Myocyte (in vitro differentiated cells): ENCODE results near the gene AMELY. TPM values are rescaled to one million over a fixed set of nuclear protein-coding genes. Genes with fewer than 3 reads are reported as not detected.
"Not testable (repeated sequence)": the region's sequence is repeated elsewhere in the genome, so short reads cannot be mapped to it uniquely, and the experiment has no call there.

ENCODE experiments used
- DNase-seq: peaks from one replicate; pipeline ENCODE4 v3.0.0-alpha.2; 2012; ENCODE audit warnings: low read depth
- polyA plus RNA-seq: library from polyadenylated mRNA; unstranded; fragments of >200 nt; gene quantifications from one replicate; pipeline ENCODE4 v1.2.1, GENCODE V29; 2012; ENCODE audit warnings: missing spikeins
- total RNA-seq: library from RNA; depleted of rRNA; stranded (reverse); fragments of >200 nt; gene quantifications from 2 replicates; pipeline ENCODE4 v1.2.3, GENCODE V29; 2014

AMELY gene, protein sequence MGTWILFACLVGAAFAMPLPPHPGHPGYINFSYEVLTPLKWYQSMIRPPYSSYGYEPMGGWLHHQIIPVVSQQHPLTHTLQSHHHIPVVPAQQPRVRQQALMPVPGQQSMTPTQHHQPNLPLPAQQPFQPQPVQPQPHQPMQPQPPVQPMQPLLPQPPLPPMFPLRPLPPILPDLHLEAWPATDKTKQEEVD
- not detected in 2 replicates for total RNA-seq
- not detected for polyA plus RNA-seq

DNA sequence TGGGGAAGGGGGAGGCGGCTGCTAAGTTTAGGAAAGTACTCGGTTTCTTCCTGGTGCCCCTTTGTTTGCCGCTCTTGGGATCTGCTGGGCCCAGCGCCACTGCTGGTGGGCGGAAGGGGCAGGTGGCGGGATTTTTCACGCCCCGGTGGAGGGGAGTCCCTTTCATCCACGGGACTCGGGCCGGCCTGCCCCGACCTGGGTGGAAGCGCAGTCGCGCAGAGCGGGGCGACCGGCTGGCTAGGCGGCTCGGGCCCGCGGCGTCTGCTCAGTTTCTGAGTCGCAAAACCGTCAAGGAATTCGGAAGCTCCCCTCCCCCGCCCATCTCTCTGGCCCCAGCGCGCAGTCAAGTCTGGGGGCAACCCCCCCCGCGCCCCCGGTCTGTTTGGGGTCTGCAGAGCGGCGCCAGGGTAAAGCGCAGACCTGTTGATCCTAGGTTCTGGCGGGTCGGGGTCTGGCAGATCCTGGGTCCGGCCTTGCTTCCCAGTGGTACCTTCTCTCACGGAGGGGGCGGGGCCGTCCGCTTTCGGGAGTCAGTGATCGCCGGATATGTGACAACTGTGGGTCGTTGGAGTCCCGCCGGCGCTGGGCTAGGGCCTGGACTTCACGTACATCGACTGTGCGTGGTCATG, at the start of gene AMELY:
Gene AMELY, minus strand, starts transcription at position 500 of the 629 bp plus-strand sequence. CDS start 39,144 bp downstream, outside the sequence.
- no peak for DNase-seq

DNA sequence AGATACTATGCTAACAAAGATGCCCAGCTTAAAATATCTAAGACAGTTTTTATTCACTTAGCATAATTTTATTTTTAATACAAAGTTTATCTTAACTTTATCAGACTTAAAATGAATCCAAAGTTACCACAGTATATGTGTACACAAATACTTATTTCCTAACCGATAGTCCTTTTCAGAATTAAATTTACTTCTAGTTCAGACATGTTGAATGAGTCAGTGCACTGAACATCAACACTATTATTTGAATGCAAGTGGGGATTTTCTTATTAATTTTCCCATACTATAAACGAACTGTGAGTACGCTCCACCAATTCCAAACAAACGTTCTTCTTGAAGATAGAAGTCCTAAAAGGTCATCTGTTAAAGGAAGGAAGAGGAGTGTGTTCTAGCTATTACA, 38.4 kb upstream of the AMELY start:
- no peak for DNase-seq

DNA sequence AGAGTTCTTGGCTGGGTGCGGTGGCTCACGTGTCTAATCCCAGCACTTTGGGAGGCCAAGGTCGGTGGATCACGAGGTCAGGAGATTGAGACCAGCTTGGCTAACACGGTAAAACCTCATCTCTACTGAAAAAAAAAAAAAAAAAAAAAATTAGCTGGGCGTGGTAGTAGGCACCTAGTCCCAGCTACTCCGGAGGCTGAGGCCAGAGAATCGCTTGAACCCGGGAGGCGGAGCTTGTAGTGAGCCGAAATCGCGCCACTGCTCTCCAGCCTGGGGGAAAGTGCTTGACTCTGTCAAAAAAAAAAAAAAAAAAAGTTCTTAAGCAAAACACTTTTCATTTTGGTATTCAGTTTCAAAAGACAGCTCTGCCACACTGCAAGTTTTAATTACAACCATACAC, 36.8 kb upstream of the AMELY start:
- no peak for DNase-seq

DNA sequence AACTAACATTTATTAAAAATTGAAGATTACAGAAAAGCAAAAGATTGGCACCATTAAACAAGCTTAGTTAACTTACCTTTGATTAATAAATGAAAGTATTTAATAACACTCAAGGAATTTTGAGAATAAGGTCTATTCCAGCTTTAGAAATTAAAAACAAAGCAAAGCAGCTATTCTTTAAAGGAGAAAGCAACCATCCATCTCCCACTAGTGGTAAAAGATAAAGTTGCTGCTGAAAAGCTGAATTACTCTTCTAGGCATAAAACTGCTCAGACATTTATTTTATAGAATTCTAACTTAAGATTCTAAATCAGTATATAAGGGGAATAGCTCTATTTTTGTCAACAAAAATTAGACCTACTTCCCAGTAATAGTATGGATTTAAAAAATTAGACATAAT, 36.1 kb upstream of the AMELY start:
- no peak for DNase-seq

DNA sequence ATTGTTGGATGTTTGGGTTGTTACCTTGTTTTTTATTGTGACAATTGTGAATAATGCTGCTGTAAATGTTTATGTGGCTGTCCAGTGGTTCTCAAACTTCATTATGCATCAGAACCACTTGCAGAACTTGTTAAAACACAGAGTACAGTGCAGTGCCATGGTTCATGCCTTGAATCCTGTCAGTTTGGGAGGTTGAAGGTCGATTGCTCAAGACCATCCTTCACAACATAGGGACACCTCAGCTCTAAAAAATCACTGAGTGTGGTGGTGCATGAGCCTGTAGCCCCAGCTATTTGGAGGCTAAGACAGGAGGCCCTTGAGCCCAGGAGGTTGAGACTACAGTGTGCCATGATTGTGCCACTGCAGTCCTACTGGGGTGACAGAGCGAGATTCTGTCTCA, 23.9 kb upstream of the AMELY start:
- DNase-seq, result no peak

DNA sequence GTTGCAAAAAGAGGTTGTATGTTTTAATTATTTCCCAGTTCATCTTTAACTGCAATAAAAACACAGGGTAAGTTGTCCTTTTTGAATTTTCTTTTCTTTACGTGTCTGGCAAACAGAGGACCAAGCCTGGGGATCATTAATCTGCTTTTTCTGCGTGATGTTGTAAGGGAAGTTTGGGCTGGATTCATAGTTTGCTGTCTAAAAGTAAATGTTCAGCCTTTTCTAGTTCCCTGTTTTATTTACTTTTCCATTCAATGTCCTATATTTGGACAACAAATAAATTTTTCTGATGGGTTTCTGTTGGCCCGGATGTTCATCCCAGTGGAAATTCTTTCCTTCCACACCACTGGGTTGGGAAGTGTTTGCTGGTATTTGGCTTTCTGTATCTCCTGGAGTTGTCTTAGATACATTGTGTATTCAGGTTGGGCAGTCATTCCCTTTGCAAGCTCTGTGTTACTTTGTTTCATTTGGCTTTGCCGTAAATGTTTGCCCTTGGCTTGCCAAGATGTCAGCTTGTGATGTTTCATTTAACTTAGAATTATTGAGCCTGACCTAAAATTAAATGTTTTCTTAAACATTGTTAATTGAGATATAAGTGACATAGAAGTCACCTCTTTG, 20.3 kb upstream of the AMELY start:
- no peak for DNase-seq

DNA sequence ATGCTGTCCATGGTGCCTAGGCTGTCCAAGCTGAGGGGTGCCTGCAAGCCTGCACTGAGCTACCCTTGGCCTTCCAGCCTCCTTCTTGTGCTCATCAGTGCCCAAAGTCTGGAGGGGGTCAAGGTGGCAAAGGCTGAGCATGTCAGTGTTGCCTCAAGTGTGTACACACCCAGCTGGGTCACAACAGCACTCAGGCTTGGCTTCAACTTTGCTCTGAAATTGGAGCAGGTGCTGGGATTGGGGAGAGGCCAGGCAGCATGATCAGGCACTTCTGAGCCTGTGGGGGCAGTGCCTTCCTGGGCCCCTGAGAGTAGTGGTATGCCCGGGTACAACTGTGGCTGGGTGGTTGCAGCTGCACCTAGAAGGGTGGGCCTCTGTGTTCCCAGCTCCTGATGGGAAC, 17.7 kb upstream of the AMELY start:
- no peak for DNase-seq

DNA sequence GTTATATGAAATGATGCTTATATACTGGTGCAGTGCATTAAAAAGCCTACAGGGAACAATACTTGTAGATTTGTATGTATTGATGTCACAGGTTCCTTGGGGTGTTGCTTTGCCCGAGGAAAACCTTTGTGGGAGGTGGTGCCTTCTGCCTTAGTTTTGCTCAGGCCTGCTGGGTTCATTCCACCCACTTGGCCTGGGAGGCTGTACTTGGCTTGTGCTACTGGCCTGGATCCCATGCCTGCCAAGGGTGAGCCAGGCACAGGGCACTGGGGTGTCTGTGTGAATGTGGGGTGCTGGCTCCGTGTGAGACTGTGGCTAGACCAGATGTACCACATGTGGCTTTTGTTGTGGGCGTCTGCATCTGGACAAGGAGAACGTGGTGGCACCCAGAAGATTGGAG, 16.7 kb upstream of the AMELY start:
- DNase-seq, result no peak

DNA sequence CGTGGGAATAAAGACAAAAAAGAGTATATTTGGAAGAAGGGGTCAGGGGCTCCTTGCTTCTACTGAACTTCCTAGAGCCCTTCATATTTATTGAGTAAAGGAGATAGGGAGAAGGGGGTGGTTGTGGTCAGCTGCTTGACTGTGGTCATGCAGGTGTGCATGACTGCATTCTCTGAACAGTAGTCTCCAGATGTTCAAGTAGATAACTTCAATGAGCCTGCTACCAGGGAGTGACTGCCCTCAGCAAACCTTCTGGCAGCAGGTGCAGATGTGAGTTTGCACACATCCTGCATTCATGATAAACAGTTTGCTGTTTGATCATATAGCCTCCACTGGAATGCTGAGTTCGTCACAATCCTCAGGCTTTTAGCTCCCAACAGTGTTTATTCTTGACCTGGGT, 9.5 kb upstream of the AMELY start:
- no peak for DNase-seq

DNA sequence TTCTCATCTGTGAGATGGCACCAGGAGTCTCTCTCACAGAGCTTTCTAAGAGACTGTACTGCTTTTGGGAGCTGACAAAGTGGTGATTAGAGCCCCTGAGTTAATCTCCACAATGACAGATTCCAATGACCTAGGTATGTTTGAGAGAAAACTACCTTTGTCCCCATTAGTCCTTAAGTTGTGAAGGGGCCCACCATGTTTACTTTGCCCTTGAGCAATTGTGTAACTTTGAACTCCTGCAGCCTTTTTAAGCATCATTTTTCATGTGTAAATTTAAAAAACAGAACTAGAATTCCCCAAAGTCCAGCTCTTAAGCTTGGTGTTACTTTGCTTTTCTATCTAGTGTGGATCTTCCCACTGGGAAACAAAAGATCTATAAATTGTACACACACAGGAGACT, 1.8 kb upstream of the AMELY start:
- no peak for DNase-seq

DNA sequence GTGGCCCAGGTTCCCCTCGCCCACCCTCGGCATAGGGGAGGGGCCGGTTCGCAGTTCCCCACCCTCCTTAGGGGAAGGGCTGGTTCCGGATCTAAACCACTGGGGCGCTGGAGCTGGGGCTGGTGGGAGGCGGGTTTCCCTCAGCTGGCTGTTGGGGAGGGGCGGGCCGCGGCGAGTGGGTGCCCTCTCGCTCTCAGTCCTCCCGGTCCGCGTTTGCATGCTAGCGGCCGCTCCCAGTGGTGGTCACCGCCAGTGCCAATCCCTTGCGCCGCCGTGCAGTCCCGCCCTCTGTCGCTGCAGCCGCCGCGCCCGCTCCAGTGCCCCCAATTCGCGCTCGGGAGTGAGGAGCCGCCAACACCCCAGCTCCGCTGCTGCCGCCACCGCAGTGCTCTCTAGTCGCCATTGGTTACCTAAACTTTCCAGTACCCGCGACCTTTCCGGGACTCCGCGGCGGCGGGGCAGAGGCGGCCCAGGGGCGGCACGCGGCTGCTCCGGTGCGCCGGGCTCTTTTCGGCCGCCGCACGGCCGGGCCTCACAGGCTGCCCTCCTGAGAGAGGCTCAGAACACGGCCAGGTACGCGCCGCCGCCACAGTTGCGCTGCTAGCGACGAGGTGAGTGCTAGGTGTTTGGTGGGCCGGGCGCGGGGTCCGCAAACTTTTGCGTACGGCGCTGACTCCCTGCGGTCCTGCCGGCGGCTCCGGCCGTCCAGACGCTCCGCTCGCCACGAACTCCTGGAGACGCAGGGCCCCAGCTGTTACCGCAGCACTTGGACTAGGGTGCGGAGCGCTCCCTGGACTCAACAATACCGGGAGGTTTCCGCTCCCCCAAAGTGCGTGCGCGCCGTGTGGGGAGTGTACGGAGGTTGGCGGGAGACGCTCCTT, 940 bp downstream of the AMELY start, which contains the start of gene TBL1Y:
Gene TBL1Y, plus strand, starts transcription at position 326 of the 881 bp plus-strand sequence. CDS start 114,388 bp downstream, outside the sequence.
- no peak for DNase-seq

DNA sequence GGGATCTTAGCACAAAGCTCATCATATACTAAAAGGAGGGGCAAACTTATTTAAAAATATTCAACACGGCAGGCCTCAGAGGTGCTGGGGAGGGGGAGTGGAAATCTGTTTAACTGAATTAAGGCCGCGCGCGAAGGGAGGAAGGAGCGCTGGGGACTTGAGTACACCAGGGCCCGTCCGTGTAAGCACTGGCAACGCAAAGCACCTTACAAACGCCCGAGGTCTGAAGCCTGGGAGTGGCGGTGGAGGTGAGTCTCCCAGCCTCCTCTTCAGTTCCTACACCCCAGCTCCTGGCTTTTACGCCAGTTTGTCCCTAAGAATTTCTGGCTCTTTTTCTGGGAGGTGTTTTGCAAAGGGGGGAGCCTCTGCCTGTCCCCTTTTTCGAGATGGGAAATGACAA, 1.7 kb downstream of the AMELY start:
- DNase-seq, result no peak

DNA sequence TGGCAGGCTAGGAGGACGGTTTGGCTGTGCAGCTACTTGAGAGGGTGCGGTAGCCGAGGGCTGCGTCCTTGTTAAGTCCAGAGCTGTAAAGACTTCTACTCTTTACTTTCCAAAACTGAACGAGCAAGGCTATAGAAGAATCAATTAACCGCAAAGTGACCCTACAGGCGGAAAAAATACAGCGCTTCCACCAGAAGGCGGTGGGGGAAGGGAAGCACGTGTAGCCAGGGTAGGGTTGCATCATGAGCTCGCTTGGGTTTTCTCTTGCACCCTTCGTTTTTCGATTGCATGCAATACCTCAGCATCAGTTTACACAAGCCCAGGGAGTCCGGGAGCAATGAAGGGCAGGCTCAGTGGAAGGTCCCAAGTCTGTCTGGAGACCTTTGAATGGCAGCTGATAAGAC, 2.4 kb downstream of the AMELY start:
- no peak for DNase-seq

DNA sequence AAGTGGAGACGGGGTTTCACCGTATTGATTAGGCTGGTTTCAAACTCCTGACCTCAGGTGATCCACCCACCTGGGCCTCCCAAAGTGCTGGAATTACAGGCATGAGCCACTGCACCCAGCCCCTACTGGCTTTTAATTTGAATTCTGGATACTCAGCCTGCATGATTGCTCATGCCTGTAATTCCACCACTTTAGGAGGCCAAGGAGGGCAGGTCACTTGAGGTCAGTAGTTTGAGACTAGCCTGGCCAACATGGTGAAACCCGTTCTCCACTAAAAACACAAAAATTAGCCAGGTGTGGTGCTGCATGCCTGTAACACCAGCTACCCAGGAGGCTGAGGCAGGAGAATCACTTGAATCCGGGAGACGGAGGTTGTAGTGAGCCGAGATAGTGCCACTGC, 3.5 kb downstream of the AMELY start:
- not testable (repeated sequence) for DNase-seq

DNA sequence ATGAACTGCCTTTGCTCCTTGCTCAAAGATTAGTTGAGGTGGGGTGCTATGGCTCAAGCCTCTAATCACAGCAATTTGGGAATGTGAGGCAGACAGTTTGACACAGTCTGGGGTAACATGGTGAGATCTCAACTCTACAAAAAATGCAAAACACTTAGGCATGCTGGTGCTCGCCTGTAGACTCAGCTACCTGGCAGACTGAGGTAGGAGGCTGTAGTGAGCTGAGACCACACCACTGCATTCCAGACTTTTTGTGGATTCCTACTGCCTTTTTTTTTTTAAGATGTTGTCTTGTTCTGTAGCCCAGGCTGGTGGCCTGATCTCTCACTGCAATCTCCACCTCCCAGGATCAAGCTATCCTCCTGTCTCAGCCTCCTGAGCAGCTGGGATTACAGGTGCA, 4.0 kb downstream of the AMELY start:
- DNase-seq, result no peak

DNA sequence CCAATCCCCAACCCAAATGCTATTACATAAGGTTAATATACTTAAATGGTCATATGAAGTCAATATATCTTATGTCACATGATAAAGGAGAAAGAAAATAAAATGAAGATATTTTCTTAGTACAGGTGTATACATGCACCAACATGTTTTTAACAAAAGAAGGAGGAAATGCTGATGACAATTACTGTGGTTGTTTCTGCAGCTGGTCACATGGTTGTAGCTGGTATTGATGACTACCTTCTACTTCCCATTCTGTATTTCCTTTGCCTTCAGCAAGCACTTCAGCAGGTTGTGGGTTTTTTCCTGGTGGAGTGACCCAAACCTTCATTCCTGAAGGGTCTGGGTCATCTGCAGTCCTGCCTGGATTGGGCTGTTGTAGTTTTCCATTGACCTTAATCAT, 9.4 kb downstream of the AMELY start:
- not testable (repeated sequence) for DNase-seq

DNA sequence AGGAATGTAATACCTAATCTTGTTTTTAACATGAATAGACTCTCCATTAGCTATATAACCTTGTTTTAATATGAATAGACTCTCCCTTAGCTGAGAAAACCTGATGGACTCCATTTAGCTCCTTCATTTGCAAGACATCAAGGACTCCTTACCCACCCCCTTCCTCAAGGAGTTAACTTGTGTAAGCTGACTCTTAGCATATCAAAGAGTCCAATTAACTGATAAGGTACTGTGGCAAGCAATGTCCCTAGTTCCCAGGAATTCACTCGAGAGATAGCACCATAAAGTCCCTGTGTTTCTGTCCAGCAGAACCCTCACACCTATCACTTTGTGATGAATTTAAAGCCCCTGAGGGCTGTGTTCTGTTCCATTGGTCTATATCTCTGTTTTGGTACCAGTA, 16.3 kb downstream of the AMELY start:
- DNase-seq, result no peak

DNA sequence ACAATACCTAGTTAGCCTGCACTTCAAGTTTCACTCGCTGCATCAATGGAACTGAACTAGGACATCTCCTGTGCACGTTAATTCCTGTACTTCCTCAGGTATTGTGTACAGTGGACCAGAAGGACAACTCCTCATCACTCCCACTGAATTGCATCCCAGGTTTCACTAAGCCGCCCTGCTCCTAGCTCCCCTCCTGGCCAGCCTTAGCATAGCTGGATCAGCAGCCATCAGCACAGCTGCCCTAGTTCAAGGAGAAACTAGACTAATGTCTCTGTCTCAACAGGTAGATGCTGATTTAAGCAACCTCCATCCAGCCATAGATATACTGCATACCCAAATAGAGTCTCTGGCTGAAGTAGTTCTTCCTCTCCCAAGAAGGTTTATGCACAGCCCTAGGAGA, 17.1 kb downstream of the AMELY start:
- no peak for DNase-seq

DNA sequence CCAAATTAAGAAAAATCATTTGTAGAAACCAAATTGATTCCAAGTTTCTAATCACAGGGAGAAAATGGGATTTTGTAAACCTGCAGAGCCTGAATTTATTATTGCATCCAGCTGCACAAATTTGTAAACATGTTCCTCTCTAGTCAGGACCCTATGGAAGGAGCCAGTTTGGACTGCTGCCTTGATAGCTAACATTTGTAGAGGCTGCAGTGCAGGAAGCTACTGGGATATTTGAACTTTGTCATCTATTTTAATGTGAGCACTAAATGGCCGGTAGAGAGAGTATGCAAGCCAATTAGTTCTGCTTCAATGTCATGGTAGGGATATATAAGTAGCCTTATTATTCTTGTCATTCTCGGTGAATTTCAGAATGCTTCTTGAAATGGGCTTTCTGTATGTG, 62.2 kb downstream of the AMELY start:
- no peak for DNase-seq

DNA sequence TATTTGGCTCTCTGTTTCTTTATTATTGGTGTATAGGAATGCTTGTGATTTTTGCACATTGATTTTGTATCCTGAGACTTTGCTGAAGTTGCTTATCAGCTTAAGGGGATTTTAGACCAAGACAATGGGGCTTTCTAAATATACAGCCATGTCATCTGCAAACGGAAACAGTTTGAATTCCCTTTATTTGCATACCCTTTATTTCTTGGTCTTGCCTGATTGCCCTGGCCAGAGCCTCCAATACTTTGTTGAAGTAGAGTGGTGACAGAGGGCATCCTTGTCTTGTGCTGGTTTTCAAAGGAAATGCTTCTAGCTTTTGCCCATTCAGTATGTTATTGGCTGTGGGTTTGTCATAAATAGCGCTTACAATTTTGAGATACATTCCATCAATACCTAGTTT, 68.9 kb downstream of the AMELY start:
- not testable (repeated sequence) for DNase-seq
